ENCODE results near the gene TRPC4.
"Not testable (repeated sequence)": the region's sequence is repeated elsewhere in the genome, so short reads cannot be mapped to it uniquely, and the experiment has no call there.

TRPC4 gene

DNA sequence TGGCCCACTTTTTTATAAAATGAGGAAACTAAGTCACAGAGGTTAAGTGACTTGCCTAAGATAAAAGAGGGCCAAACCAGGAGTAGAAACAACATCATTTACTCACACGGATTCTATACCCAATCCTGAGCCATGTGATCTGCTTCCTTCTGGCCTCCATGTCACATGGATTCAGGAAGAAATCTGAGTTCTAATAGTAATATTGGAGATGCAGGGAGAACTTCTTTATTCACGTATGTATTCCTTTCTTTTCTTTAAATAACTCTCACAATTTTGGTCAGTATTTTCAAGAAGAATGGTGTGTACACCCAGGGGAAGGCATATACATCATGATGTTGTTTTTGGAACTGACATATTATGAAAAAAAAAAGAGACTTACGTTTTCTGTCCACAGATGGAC, 272.8 kb downstream of the TRPC4 start:
- DNase-seq = no peak

DNA sequence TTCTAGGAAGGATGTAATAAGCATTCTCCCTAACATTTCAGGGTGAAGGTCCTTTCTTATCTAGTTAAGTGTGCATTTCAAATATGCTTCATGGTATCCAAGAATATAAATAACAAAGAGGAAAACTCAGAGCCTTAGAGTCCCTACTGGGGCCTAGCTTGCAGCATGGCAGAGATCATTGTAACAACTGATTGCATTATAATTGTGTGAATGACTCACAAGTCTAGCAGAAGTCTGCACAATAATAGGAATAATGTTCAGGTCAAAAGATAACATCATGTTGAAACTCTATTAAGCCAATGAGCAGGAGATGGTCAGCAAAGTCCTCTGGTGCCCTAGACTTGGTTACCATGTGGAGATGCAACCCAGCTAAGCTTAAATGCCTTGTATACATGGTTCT, 274.4 kb downstream of the TRPC4 start:
- DNase-seq = no peak

- DNase-seq = no peak
Observed at GRCh38 chr13:37594550-37594949, 275.0 kb downstream of the TRPC4 start.

DNA sequence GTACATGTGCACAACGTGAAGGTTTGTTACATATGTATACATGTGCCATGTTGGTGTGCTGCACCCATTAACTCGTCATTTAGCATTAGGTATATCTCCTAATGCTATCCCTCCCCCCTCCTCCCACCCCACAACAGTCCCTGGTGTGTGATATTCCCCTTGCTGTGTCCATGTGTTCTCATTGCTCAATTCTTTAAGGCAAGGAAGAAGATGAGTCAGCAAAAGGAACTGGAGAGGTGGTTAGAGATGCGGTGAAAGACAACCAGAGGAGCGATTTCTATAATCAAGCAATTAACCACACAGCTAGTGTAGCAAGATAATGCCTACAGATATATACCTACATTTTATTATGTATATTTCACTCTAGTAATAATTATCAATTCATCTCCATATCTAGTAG, 280.2 kb downstream of the TRPC4 start:
- DNase-seq = not testable (repeated sequence)

DNA sequence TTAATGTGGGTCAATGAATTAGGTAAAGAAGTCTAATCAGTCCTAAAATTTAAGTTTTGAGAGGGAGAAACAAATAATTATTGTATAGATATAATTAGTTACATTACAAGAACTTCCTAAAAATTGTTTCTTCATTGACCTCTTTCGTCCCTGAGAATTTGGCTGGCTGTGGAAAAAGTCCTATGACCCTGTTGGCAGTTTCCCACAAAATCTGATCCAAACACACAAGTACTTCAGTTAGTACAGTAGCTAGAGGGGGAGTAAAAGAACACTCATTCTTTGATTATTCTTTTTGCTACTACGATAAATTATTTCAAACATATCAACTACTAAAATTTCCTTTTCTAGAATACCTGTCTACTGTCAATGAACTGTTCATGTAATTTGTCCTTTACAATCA, 282.3 kb downstream of the TRPC4 start:
- no peak for DNase-seq

Data from femur (tissue), 1 donor.